ENCODE results near the gene UBAP1. TPM values are rescaled to one million over a fixed set of nuclear protein-coding genes. Genes with fewer than 3 reads are reported as not detected.
"Not testable (repeated sequence)": the region's sequence is repeated elsewhere in the genome, so short reads cannot be mapped to it uniquely, and the experiment has no call there.

Gene UBAP1
- total RNA-seq, 2 experiments from 2014 or later: 31.6 to 38.8 TPM

GRCh38 chr9:34262971-34263370, 84.1 kb downstream of the UBAP1 start:
- CTCF ChIA-PET: interaction anchor here (1.2 to 1.7 kb wide), 2 partner anchors 8 to 10 kb away, joined by 4 to 6 read pairs; no protein-coding TSS in a partner anchor

GRCh38 chr9:34267660-34268059, 88.8 kb downstream of the UBAP1 start:
- no peak for DNase-seq
- Mint-ChIP-seq H3K27ac (no peak overlapping the region), H3K9me3 (no peaks in the 10 kb centered on the region), H3K36me3 (ENCODE audit: low read depth) (peaks cover 14% of the 10 kb centered on the region), H3K4me3 (no peak overlapping the region), H3K27me3 (no peaks in the 10 kb centered on the region), H3K4me1 (peaks cover 10% of the 10 kb centered on the region)
- ChIA-PET POLR2A (no interaction called here), CTCF (interaction anchor here (1.1 kb wide), 1 partner anchor 14 kb away, joined by 3 read pairs; no protein-coding TSS in a partner anchor)

More at GRCh38 chr9:34262971-34263370, 84.1 kb downstream of the UBAP1 start:
- no peak overlapping the region for H3K27ac Mint-ChIP-seq
- H3K4me3 Mint-ChIP-seq: no peak overlapping the region
- H3K27me3 Mint-ChIP-seq: no peaks in the 10 kb centered on the region
- H3K9me3 Mint-ChIP-seq: no peaks in the 10 kb centered on the region
- peaks cover 21% of the 10 kb centered on the region for H3K36me3 Mint-ChIP-seq (ENCODE audit: low read depth)
- peaks cover 10% of the 10 kb centered on the region for H3K4me1 Mint-ChIP-seq
- no peak for DNase-seq
- POLR2A ChIA-PET: no interaction called here

GRCh38 chr9:34271265-34272006, 92.6 kb downstream of the UBAP1 start:
- Mint-ChIP-seq H3K27ac (no peak overlapping the region), H3K4me3 (no peak overlapping the region), H3K36me3 (ENCODE audit: low read depth) (peaks cover 8% of the 10 kb centered on the region), H3K9me3 (no peaks in the 10 kb centered on the region), H3K27me3 (no peaks in the 10 kb centered on the region), H3K4me1 (peaks cover 2% of the 10 kb centered on the region)
- CTCF ChIA-PET: no interaction called here
- POLR2A ChIA-PET: no interaction called here
- no peak for DNase-seq

GRCh38 chr9:34272101-34272541, 93.3 kb downstream of the UBAP1 start:
- Mint-ChIP-seq H3K4me1 (peaks cover 4% of the 10 kb centered on the region), H3K36me3 (ENCODE audit: low read depth) (peaks cover 8% of the 10 kb centered on the region), H3K27ac (no peak overlapping the region), H3K27me3 (no peaks in the 10 kb centered on the region), H3K4me3 (no peak overlapping the region), H3K9me3 (no peaks in the 10 kb centered on the region)
- CTCF ChIA-PET: no interaction called here
- DNase-seq: no peak
- POLR2A ChIA-PET: no interaction called here

- H3K27me3 Mint-ChIP-seq; H3K27ac Mint-ChIP-seq; H3K9me3 Mint-ChIP-seq; CTCF ChIA-PET; POLR2A ChIA-PET; H3K36me3 Mint-ChIP-seq (ENCODE audit: low read depth); H3K4me3 Mint-ChIP-seq; DNase-seq; H3K4me1 Mint-ChIP-seq: not testable (repeated sequence)
Measured at GRCh38 chr9:34273588-34273987, 94.7 kb downstream of the UBAP1 start.

GRCh38 chr9:34275811-34276210, 97.0 kb downstream of the UBAP1 start:
- Mint-ChIP-seq H3K4me1 (peaks cover 10% of the 10 kb centered on the region), H3K9me3 (no peaks in the 10 kb centered on the region), H3K36me3 (ENCODE audit: low read depth) (peaks cover 12% of the 10 kb centered on the region), H3K27me3 (no peaks in the 10 kb centered on the region), H3K27ac (no peak overlapping the region), H3K4me3 (no peak overlapping the region)
- DNase-seq: no peak
- POLR2A ChIA-PET: no interaction called here
- CTCF ChIA-PET: no interaction called here

- Mint-ChIP-seq H3K4me3 (no peak overlapping the region), H3K4me1 (peaks cover 10% of the 10 kb centered on the region), H3K27ac (no peak overlapping the region), H3K27me3 (no peaks in the 10 kb centered on the region), H3K36me3 (ENCODE audit: low read depth) (peaks cover 10% of the 10 kb centered on the region), H3K9me3 (no peaks in the 10 kb centered on the region)
- ChIA-PET CTCF (interaction anchor here (0.7 kb wide), 1 partner anchor 81 kb away, joined by 3 read pairs; no protein-coding TSS in a partner anchor), POLR2A (no interaction called here)
- DNase-seq: no peak
Measured at GRCh38 chr9:34276772-34277171, 97.9 kb downstream of the UBAP1 start.

- CTCF ChIA-PET: interaction anchor here (0.6 kb wide), 1 partner anchor 217 kb away, joined by 3 read pairs; no protein-coding TSS in a partner anchor
- Mint-ChIP-seq H3K4me3 (no peak overlapping the region), H3K9me3 (no peaks in the 10 kb centered on the region), H3K4me1 (peaks cover 10% of the 10 kb centered on the region), H3K36me3 (ENCODE audit: low read depth) (peaks cover 12% of the 10 kb centered on the region), H3K27me3 (no peaks in the 10 kb centered on the region), H3K27ac (no peak overlapping the region)
- POLR2A ChIA-PET: no interaction called here
- no peak for DNase-seq
Measured at GRCh38 chr9:34279411-34279810, 100.6 kb downstream of the UBAP1 start.

- Mint-ChIP-seq H3K27me3 (no peaks in the 10 kb centered on the region), H3K9me3 (no peaks in the 10 kb centered on the region), H3K36me3 (ENCODE audit: low read depth) (peaks cover 20% of the 10 kb centered on the region), H3K27ac (no peak overlapping the region), H3K4me1 (peaks cover 8% of the 10 kb centered on the region), H3K4me3 (no peak overlapping the region)
- POLR2A ChIA-PET: no interaction called here
- CTCF ChIA-PET: interaction anchor here (1.0 kb wide), 1 partner anchor 15 kb away, joined by 3 read pairs; no protein-coding TSS in a partner anchor
- DNase-seq: no peak
Measured at GRCh38 chr9:34282096-34282495, 103.3 kb downstream of the UBAP1 start.

GRCh38 chr9:34289159-34289558, 110.3 kb downstream of the UBAP1 start:
- Mint-ChIP-seq H3K4me1 (no peaks in the 10 kb centered on the region), H3K36me3 (ENCODE audit: low read depth) (peaks cover 16% of the 10 kb centered on the region), H3K27ac (no peak overlapping the region), H3K9me3 (no peaks in the 10 kb centered on the region), H3K4me3 (no peak overlapping the region), H3K27me3 (no peaks in the 10 kb centered on the region)
- POLR2A ChIA-PET: no interaction called here
- no peak for DNase-seq
- CTCF ChIA-PET: no interaction called here

GRCh38 chr9:34291023-34291422, 112.2 kb downstream of the UBAP1 start:
- H3K4me1 Mint-ChIP-seq: no peaks in the 10 kb centered on the region
- H3K36me3 Mint-ChIP-seq (ENCODE audit: low read depth): peaks cover 16% of the 10 kb centered on the region
- no peak for DNase-seq
- H3K9me3 Mint-ChIP-seq: no peaks in the 10 kb centered on the region
- no peak overlapping the region for H3K27ac Mint-ChIP-seq
- H3K4me3 Mint-ChIP-seq: no peak overlapping the region
- CTCF ChIA-PET: no interaction called here
- POLR2A ChIA-PET: no interaction called here
- no peaks in the 10 kb centered on the region for H3K27me3 Mint-ChIP-seq

- no peak for DNase-seq
- Mint-ChIP-seq H3K4me3 (no peak overlapping the region), H3K27ac (no peak overlapping the region), H3K27me3 (no peaks in the 10 kb centered on the region), H3K4me1 (no peaks in the 10 kb centered on the region), H3K36me3 (ENCODE audit: low read depth) (peaks cover 12% of the 10 kb centered on the region), H3K9me3 (no peaks in the 10 kb centered on the region)
- ChIA-PET POLR2A (no interaction called here), CTCF (interaction anchor here (0.6 to 0.7 kb wide), 2 partner anchors 34 to 257 kb away, joined by 3 to 4 read pairs; no protein-coding TSS in a partner anchor)
Measured at GRCh38 chr9:34291423-34291822, 112.6 kb downstream of the UBAP1 start.

GRCh38 chr9:34292552-34292951, 113.7 kb downstream of the UBAP1 start:
- CTCF ChIA-PET: no interaction called here
- H3K9me3 Mint-ChIP-seq: no peaks in the 10 kb centered on the region
- POLR2A ChIA-PET: no interaction called here

GRCh38 chr9:34301064-34301463, 122.2 kb downstream of the UBAP1 start:
- not testable (repeated sequence) for H3K27me3 Mint-ChIP-seq; H3K36me3 Mint-ChIP-seq (ENCODE audit: low read depth); H3K4me3 Mint-ChIP-seq; H3K9me3 Mint-ChIP-seq; H3K27ac Mint-ChIP-seq; H3K4me1 Mint-ChIP-seq; DNase-seq
- CTCF ChIA-PET: interaction anchor here (0.6 kb wide), 1 partner anchor 163 kb away, joined by 3 read pairs; no protein-coding TSS in a partner anchor
- POLR2A ChIA-PET: interaction anchor here (0.7 kb wide), 1 partner anchor 118 kb away, joined by 6 read pairs; no protein-coding TSS in a partner anchor

More at GRCh38 chr9:34292552-34292951, 113.7 kb downstream of the UBAP1 start:
- H3K4me3 Mint-ChIP-seq: no peak overlapping the region
- no peaks in the 10 kb centered on the region for H3K4me1 Mint-ChIP-seq
- H3K27me3 Mint-ChIP-seq: no peaks in the 10 kb centered on the region
- no peak for DNase-seq
- peaks cover 4% of the 10 kb centered on the region for H3K36me3 Mint-ChIP-seq (ENCODE audit: low read depth)
- H3K27ac Mint-ChIP-seq: no peak overlapping the region
